Left hindlimb (tissue), 1 donor: ENCODE results near the gene GOLGA6L25.
"Not testable (repeated sequence)": the region's sequence is repeated elsewhere in the genome, so short reads cannot be mapped to it uniquely, and the experiment has no call there.

Experiments
- DNase-seq: peaks from one replicate; pipeline ENCODE4 v3.0.0-alpha.2; 2018

The GOLGA6L25 gene, protein sequence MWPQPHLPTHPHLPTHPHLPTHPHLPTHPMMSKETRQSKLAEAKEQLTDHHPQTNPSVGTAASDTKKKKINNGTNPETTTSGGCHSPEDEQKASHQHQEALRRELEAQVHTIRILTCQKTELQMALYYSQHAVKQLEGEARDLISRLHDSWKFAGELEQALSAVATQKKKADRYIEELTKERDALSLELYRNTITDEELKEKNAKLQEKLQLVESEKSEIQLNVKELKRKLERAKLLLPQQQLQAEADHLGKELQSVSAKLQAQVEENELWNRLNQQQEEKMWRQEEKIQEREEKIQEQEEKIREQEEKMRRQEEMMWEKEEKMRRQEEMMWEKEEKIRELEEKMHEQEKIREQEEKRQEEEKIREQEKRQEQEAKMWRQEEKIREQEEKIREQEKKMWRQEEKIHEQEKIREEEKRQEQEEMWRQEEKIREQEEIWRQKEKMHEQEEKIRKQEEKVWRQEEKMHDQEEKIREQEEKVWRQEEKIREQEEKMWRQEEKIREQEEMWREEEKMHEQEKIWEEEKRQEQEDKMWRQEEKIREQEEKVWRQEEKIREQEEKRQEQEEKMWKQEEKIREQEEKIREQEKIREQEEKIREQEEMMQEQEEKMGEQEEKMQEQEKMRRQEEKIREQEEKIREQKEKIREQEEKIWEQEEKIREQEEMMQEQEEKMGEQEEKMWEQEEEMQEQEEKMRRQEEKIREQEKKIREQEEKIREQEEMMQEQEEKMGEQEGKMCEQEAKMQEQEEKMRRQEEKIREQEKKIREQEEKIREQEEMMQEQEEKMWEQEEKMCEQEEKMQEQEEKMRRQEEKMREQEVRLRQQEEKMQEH

DNA sequence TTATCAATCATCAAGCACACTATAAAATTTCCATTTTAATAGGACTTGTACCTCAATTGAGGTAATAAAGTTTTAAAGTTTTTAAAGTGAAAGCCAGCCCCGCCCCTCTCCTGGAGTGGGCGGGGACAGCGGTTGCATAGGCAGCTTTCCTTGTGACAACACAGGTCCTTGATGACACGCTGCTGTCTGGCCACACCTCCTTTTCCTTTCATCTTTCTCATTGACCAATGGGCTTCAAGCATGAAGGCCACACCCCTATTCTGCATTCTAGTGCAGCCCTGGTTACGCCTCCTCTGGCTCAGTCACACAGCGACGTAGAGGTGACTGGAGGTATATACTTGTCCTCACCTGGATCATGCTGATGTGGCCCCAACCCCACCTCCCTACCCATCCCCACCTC, at the start of gene GOLGA6L25:
TSS of gene GOLGA6L25 (plus strand) at position 301 of the 400 bp plus-strand sequence. CDS start at position 362, 61 bp downstream.
- not testable (repeated sequence) for DNase-seq

DNA sequence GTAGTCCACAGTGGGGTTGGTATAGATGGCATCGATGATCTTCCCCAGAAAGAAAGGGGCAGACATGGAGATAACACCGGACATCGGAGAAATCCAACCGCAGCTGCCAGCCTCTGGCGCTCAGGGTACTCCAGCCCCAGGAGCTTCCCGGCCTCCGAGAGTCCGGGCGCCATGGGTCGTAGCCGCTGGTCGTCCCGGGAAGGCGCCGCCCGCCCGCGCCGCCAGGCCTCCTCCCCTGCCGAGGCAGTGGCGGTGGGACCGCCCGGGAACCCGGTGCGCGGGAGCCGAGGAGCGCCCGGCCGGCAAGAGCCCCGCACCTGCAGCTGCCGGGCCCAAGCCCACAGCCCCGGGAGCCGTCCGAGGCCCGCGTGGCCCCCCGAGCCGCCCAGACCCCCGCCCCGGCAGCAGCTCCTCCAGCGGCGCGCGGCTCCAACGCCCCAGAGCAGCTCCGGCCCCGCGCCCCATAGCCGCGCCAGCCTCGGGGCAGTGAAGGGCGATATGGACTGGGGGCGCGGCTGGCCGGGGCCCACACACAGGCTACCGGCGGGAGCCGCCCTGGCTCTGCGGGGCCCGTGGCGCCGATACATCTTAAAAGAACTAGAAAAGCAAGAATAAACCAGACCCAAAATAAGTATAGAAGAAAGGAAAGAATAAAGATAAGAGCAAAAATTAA, 45.0 kb upstream of the GOLGA6L25 start:
- DNase-seq, result not testable (repeated sequence)

DNA sequence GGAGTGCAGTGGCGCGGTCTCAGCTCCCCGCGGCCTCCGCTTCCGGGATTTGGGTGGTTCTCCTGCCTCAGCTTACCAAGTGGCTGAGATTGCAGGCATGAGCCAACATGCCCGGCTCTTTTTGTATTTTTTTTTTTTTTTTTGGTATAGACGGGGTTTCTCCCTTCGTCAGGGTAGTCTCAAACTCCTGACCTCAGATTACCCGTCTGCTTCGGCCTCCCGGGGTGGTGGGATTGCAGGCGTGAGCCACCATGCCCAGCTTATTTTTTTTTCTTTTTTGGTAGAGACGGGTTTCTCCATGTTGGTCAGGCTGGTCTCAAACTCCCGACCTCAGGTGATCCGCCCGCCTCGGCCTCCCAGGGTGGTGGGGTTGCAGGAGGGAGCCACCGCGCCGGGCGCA, 39.2 kb upstream of the GOLGA6L25 start:
- DNase-seq, result not testable (repeated sequence)

DNA sequence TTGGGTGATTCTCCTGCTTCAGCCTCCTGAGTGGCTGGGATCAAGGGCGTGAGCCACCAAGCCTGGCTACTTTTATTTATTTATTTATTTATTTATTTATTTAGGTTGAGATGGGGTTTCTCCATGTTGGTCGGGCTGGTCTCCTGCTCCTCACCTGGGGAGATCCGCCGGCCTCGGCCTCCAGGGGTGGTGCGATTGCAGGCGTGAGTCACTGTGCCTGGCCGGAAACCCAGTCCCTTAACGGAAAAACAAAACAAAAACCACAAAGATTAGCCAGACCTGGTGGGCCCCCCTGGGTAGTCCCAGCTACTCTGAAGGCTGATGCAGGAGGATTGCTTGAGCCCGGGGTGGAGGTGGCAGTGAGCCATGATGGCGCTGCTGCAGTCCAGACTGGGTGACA, 38.2 kb upstream of the GOLGA6L25 start:
- DNase-seq, result not testable (repeated sequence)

DNA sequence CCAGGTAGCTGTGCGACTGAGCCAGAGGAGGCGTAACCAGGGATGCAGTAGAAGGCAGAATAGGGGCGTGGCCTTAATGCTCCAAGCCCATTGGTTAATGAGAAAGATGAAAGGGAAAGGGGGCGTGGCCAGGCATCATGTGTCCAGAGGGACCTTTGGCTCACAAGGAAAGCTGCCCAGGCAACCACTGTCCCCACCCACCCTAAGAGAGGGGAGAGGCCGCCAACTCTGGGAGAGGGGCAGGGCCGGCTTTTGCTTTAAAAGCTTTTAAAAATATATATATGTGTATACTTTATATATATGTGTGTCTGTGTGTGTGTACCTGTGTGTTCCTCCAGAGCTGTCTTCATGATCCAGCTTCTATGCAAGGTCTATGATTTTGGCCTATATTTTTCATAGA, 20.4 kb upstream of the GOLGA6L25 start, which contains the start of gene GOLGA8G:
TSS of gene GOLGA8G (minus strand) at position 18 of the 400 bp plus-strand sequence. CDS start 62 bp downstream, outside the sequence.
- DNase-seq, result not testable (repeated sequence)

DNA sequence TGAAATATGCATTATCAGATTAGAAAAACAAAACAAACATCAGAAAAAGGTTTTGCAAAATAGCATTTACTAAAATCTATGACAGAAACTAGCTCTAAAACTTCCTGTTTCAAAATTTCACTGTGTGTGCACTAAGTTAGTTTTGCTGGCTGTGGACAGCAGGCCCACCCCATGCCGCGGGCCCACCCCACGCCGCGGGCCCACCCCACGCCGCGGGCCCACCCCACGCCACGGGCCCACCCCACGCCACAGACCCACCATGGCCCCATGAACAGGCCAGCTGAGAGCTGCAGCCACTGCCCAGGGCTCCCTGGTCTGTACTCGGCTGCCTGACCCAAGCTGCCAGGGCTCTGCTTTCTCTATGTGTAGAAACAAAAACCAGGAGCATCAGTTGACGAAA, 20.0 kb downstream of the GOLGA6L25 start:
- DNase-seq, result not testable (repeated sequence)

DNA sequence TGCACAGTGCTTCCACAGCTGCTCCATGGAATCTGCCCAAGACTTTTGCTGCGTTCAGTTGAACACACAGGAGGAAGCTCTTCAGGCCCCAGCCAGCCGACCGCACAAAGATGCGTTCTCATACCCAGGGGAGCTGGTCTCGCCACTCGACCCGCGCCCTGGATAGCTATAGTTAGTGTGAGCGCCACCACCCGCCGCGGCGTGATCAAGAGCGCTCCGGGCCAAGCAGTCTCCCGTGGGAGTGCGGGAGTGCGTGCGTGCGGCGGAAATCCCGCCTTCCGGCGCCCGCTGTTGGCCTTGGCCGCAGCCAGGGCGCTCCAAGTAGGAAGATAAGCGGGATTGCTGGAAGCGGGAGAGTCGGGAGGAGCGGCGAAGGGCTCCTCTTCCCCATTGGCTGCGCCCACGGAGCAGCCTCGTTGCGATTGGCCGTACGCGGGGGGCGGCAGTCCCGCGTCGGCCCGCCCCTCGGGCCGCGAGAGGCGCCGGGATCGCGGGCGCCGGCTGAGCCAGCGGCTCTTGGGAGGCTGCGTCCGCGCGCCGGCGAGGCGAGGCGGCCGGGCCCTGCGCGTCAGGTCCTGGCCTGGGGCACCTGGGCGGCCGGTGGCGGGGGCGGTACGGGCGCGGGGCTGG, 35.7 kb downstream of the GOLGA6L25 start:
- DNase-seq, result not testable (repeated sequence)

DNA sequence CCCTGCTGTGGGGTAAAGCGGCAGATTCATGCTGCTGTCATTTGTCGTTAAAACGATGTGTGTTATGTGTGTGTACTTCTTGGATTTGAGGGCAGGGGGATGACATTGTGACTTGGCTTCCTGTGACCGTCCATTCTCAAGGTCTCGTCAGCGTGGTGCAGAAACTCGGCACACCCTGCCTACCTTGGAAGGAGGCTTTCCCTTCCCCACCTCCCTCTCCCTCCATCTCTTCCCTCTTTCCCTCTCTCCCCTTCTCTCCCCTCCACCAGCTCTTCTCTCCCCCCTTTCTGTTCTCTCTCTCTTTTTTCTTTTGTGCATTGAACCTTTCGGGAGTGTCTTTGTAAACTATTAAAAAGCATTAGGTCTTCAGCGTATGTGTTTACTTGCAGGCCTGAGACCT, 36.4 kb downstream of the GOLGA6L25 start:
- not testable (repeated sequence) for DNase-seq

DNA sequence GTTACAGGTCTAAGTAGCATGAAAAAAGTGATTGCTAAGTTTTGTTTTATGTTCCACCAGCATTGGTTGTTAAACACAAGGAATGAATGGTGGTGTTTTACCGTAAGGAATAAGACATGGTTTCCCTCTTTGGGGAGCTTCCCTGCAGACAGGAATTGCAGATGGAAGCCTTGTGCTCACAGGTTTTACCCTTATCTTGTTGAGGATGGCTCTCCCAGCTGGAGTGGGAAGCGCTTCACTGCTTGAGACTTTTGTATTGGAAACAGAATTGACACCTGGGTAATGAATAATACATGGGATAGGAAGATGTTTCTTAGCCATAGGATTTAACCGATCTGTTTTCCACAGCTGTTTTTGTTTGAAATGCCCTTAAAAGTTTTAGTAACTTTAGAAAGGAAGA, 39.0 kb downstream of the GOLGA6L25 start:
- DNase-seq, result not testable (repeated sequence)

DNA sequence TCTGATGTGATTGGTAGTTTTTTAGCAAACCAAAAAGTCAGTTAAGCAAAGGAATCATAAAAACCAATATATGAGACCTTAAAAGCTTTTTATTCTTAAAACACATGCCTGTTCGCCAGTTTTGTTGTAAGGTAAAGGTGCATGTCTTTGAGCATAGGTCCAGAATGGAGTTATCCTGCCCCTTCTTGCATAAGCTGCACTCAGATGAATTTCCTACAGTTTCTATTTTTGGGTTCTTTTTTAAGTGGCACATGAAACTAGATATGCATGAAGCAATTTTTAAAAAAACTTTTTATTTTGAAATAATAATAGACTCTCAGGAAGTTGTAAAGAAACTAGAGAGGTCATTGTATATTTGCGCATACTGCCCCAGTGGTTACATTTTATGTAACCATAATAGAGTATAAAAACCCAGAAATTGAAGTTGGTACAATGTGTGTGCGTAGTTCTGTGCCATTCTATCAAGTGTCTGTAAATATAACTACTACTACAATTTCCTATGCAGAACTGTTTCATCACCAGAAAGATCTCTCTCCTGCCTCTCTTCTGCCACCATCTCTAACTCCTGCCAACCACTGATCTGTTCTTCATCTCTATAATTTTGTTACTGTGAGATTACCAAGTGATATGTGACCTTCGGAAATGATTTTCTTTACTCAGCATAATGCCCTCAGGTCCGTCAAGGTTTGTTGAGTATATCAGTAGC, 40.2 kb downstream of the GOLGA6L25 start:
- DNase-seq, result not testable (repeated sequence)

DNA sequence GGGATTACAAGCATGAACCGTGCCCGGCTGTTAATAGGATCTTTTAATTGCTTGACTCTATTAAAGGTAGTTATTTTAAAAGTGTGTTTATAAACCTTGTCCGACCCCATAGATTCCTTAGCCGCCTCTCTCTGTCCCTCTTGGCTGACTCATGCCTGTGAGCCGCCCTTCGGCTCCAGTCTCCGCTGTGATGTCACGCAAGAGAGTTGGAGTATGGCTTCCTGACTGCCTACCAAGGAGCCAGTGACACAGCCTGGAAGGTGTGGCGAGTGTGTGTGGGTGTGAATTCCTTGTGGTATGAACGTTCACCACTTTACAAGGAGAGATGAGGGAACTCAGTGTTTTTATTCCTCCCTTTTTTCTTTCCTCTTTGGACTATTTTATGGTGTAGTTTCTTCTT, 44.1 kb downstream of the GOLGA6L25 start:
- not testable (repeated sequence) for DNase-seq

DNA sequence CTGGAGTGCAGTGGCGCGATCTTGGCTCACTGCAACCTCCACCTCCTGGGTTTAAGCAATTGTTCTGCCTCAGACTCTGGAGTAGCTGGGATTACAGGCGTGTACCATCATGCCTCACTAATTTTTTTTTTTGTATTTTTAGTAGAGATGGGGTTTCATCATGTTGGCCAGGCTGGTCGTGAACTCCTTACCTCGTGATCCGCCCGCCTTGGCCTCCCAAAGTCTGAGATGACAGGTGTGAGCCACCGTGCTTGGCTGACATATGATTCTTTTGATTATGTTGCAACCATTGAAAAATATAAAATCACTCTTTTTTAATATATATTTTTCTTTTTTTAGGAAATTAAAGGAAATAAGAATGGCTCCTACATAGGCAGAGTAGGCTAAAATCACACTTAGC, 44.8 kb downstream of the GOLGA6L25 start:
- not testable (repeated sequence) for DNase-seq

DNA sequence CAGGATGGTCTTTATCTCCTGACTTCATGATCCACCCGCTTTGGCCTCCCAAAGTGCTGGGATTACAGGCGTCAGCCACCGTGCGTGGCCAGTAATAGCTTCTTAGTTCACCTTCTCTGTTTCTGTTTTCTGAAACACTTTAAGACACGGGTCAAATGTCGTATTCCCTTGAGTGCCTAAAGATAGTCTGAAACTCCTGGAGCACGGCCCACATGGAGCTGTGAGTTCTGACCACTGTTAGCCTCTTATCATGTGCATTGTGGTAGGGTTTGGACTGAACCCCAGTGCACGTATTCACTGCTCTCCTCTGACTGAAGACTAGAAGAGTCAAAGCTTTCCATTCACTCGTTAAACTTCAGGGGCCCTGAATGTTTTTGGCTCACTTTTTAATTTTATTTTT, 48.8 kb downstream of the GOLGA6L25 start:
- not testable (repeated sequence) for DNase-seq
